Adrenal gland (tissue), 5 donors: ENCODE measurements around the gene CYP8B1.

Source experiments
- POLR2A ChIP-seq, 2 donors: fragments of 450-650 bp; IDR thresholded peaks; one replicate each; pipeline ENCODE4 v1.6.1; 2017; ENCODE audit warnings: antibody characterized with exemption in 2 of 2, mild to moderate bottlenecking in 2 of 2, moderate library complexity in 1 of 2
- TF ChIP-seq, protein P1 (sequence below), 6 experiments: fragments of 450-650 bp in 4 of 6; fragments of 200-600 bp in 2 of 6; sonication (generic) in 1 of 6; IDR thresholded peaks; 1 replicate in 5 of 6; 2 replicates in 1 of 6; pipeline versions ENCODE4 v1.5.1 to v1.8.0; 2016 to 2021; ENCODE audit warnings: antibody characterized with exemption in 6 of 6, mild to moderate bottlenecking in 2 of 6, moderate library complexity in 1 of 6
- donor health status: DM: no; HTN: no; CAD: no.

DNA sequence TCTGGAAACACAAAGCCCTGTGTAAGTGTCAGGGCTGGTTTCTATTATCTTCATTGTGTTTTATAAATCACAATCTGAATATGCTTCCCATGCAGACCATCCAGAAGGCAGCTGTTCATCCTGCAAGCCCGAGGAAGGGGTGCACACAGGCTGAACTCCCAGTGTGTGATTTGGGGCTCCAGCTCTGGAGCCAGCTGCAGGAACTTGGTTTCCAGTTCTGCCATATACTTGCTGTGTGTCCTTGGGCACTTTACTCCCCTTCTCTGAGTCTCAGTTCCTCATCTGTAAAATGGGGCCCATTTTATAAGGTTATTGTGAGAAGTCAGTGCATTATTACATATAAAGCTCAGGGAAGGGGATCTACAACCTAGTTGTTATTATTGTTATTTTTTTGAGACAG is 22.6 kb downstream of the CYP8B1 start:
- TF ChIP-seq, protein P1, sequence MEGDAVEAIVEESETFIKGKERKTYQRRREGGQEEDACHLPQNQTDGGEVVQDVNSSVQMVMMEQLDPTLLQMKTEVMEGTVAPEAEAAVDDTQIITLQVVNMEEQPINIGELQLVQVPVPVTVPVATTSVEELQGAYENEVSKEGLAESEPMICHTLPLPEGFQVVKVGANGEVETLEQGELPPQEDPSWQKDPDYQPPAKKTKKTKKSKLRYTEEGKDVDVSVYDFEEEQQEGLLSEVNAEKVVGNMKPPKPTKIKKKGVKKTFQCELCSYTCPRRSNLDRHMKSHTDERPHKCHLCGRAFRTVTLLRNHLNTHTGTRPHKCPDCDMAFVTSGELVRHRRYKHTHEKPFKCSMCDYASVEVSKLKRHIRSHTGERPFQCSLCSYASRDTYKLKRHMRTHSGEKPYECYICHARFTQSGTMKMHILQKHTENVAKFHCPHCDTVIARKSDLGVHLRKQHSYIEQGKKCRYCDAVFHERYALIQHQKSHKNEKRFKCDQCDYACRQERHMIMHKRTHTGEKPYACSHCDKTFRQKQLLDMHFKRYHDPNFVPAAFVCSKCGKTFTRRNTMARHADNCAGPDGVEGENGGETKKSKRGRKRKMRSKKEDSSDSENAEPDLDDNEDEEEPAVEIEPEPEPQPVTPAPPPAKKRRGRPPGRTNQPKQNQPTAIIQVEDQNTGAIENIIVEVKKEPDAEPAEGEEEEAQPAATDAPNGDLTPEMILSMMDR (IDR thresholded peaks at IDR 0.05) = no peak
- TF ChIP-seq POLR2A (IDR thresholded peaks at IDR 0.05) = no peak
